ENCODE data around the gene NQO1. TPM values are rescaled to one million over a fixed set of nuclear protein-coding genes. Genes with fewer than 3 reads are reported as not detected.

The NQO1 gene
- polyA plus RNA-seq, 4 donors, result 26.6 to 28.2 (median 27.7) TPM

Other genes with a start within 250 kb of the NQO1 start
- gene NFAT5, start 160.6 kb downstream of the NQO1 start, polyA plus RNA-seq (ENCODE audit: insufficient read length in 4 of 4), result 10 to 100 TPM; 34.1 to 51.8 (median 39.3) TPM
- gene NOB1, start 28.4 kb upstream of the NQO1 start, polyA plus RNA-seq (ENCODE audit: insufficient read length in 4 of 4), result 10 to 100 TPM; 64.6 to 70.4 (median 67.2) TPM
- gene WWP2, start 35.8 kb upstream of the NQO1 start, polyA plus RNA-seq (ENCODE audit: insufficient read length in 4 of 4), result 10 to 100 TPM; 40.0 to 48.2 (median 43.1) TPM
- gene CLEC18A, start 224.8 kb upstream of the NQO1 start, polyA plus RNA-seq (ENCODE audit: insufficient read length in 4 of 4), result 10 to 100 TPM; 58.1 to 93.1 (median 62.5) TPM